Stimulated activated CD4-positive, alpha-beta T cell treated with anti-CD3 and anti-CD28 coated beads, Interleukin-4, amount 100 ng/mL, for 24 hours (primary cell): Measurements from ENCODE around the gene HOXB8.

ENCODE experiments used
- DNase-seq: peaks from one replicate; pipeline ENCODE4 v3.0.0-alpha.2; 2020

Gene HOXB8

DNA sequence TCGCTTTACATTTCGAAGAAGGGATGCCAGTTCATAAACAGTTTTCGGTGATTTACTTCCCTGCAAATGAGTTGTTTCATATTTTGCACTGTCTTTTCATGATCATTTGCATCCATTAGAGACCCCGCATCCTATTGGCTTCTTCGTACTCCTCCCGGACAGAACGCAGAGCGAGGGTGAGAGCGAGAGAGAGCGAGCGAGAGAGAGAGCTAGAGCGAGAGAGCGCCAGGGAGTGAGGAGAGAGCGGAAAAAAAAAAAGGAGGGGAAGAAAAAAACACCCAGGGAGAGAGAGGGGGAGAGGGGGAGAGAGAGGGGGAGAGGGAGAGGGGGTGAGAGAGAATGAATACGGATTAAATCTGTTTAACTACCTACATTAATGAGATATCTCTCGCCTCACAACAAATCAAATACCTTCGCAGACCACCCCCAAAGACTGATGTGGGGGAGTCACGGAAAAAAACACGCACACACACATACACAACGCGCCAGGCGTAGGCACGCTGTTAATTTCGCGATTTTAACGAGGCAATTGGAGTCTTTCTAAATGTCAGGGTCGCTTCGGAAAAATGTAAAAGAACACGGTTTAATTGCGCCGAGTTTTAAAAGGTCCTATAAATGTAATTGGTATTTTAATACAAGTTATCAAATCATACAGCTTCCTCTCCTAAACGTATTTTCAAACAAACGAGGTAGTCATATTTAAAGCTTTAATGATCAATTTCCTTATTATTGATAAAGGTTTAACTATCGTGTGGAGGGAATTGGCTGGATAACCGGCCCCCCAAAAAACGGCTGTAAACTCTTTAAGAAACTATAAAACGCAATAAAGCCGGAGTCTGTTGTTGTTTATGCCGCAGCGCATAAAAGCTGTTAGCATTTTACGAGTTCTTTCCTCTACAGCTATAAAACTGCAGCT, at the start of gene HOXB8:
TSS of gene HOXB8 (minus strand) at position 246 of the 916 bp plus-strand sequence. CDS start 588 bp downstream, outside the sequence.
- no peak for DNase-seq

DNA sequence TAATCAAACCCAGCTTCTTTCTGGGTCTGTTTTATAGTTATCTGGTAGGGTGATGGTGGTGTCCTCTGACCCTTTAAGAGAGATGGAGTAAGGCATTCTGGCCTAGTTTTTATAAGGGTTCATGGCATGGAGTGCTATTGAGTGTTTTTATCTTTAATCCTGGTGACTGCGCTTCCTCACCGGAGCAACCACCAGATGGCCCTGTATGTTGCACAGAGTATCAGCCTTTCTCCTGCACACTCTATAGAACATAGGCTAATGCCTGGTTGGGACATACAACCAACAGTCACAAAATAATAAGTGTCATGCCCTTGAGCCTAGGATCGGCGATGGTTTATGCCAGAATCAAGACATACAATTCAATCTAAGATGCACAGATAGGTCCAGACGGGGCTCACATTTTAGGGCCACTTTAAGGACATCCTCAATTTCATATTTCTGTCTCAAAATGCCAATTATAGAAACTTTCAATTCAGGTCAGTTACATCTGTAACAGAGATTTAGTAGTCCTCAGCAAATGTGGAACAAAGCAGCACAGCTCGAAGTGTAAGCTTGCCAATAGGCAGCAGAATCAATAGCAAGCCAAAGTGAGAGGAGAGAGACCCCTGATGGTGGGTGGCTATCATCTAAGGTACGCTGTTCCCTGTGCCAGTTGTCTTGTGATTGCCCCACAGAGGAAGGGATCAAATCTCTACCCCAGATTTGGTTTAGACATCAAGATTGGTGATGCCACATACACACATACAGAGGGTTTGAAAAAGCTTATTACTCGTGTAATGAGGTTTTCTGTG, 48.2 kb upstream of the HOXB8 start:
- DNase-seq: no peak

DNA sequence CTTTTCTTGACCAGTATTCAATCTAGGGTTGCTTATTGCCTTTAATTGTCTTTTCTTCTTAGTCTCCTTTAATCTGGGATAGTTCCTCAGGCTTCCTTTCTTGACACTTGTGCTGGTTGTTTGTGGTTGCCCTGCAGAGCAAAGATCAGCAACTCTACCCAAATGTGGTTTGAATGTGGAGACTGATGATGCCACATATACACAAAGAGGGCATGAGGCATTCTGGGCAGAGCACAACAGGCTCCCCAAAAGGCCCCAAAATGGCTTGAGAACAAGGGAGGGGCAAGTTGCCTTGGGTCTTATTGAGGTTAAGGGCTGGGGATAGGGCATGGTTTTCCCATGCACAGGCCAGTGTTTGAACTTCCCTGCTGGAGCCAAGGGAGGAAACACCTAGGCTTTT, 40.8 kb upstream of the HOXB8 start:
- DNase-seq: no peak

DNA sequence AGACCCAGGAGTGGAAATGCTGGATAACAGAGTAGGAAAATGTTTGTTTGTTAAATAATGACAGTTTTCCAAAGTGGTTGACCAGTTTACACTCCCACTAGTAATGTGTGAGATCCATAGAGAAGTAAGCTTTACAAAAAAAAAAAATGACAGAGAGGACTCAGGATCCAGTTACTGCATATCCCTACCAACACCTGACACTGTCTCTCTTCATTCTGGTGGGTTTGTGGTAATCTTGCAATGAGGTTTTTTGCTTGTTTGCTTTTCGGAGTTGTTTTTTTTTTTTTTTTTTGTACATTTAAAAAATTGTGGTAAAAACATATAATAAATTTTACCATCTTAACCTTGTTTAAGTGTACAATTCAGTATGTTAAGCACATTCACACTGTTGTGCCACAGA, 34.6 kb upstream of the HOXB8 start:
- no peak for DNase-seq

DNA sequence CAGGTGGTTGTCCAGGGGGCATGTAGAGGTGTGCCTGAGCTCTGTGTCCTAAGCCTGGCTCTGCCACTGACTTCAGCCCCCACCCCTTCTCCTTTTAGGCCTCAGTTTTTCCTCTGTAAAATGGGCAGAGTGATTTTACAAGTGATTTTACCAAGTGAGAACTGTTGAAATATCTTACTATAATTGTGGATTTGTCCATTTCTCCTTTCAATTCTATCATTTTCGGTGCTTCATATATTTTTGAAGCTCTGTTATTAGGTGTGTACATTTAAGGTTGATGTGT, 32.8 kb upstream of the HOXB8 start:
- no peak for DNase-seq

DNA sequence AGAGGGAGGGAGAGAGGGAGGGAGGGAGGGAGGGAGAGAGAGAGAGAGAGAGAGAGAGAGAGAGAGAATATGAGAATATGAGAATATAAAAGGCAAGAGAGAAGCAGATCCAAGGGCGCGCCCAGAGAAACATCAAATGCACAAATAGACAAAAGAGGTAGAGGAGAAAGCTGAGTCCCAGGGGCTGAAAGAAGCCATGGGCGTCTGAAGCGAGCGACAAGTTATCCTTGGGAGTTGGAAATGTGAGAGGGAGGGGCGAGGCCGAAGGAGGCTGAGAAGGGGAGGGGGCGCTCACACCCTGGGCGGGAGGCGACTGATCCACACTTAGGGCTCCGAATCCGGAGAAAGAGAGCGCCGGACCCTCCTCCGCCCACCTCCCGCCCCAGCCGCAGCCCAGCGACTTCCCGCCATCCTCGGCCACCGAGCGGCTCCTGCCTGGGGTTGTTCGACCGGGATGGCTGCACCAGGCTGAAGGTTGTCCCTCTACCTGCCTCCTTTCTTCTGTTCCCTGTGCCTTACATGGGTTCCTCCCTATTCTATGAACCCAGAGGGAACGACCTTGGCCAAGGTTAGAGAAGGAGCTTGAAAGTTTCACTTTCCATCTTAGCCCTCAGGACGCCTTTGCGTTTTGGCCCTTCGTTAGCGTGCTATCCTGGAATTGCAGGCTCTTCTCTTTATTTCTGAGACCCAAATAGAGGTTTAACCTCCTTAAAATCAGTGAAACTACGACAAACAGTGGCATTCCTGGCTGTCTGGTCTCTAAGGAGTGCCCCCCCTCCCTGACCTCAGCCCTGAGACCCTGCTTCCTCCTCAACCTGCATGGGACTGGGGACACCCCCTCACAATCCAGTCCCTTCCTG, 32.2 kb upstream of the HOXB8 start:
- no peak for DNase-seq

DNA sequence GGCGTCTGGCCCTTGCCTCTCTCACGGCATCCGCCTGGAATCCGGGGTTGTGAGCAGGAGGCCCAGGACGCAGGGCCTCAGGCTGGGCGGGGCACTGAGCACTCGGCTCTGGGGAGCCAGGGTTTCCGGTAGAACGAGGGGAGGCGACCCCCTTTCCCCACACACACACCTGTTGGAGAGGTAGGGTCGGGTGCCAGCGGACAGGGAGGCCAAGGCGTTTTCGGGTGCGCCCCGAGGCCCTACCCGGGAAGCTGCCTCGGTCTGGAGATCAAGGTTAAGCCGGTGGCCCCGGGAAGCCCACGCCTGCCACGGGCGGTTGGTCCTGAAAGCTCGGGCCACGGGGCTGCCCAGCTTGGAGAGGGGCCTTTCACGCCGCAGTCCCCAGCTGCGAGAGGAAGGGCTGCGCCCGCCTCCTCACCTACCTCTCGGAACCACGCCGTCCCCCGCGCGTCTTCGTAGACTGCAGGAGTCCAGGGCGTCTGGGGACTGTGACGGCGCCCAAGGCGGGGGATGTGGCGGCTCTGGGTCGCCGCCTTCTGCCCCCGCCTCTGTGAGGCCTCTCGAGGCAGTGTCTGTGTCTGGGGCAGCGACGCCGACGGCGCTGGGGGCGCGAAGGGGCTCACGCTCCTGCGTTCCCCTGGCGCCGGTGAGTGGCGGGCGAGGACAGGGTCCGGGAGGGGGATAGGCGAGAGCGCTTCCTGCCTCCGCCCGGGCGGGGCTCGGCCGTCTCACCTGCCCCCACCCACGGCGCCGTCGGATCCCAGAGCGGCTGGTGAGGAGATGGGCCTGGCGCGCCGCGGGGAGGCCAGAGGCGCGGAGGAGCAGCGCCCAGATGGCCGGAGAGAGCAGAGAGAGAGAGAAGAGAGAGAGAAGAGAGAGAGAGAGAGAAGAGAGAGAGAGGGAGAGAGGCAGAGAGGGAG, 31.4 kb upstream of the HOXB8 start:
- DNase-seq: peak; percentile 15

DNA sequence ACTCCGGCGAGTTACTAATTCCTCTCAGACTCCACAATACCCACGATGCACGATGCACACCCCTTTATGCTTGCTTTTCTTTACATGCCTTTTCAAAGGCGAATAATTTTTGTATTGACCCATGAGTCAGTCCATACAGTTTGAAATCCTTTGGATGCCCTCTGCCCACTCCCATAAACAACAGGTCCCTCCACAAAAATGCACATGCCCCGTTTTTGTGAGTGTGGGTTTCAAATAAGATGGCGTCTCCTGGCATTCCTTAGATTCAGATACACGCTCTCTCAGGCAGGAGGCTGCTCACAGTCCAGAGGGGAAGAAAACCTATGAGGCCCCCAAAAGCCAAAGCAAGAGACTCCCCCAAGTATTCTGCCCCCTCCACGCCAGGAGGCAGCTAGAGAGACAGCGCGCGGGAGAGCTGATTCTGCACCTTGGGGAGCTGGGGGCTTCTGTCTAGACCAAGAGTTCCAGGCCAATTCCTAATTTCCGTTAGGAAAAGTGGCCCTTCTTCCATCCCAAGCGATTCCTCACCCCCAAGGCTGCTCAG, 30.6 kb upstream of the HOXB8 start:
- no peak for DNase-seq

DNA sequence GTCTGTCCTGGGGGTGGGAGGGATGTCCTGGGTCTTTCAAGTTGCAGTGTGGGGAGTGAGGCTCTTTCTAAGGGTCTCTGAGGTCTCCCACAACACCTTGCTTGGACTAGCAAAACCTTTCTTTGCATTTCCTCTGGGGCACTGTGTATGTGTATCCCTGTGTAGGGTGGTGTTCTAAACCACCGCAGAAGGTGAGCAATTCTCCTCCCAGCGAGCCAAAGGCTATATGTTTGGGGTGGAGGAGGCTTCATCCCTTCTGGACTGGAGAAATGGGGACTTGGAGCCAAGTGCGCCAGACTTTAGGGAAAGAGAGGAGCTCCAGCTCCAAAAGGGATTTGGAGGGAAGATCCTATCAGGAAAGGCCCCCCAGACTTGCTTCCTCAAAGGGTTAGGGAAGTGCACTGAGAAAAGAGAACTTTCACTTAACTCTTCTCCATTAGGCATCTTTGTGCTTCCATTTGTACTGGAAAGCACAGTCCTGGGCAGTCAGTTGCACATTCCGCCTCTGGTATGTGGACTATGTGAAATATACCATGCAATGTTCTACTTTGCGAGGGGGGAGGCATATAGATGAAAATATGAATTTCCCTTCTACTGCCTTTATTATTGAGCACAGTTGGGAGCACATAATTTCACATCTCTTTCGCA, 29.9 kb upstream of the HOXB8 start:
- DNase-seq: no peak

DNA sequence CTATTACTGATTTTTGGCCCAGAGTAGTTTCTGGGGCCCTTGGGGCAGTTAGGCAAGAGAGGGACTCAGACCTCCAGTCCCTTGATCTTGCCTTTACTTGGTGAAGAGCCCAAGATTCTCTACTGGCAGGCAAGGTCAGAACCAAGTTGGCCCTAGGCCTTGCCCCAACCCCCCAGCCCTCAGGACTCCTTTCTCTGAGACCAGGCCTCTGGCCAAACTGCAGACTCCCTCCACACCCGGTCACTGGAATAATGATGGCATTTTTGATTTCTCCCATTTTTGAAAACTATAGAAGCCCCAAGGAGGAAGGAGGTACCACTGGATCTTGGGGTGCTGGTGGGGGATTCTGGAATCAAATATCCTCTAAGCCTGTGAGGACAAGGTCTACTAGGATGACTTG, 29.1 kb upstream of the HOXB8 start:
- DNase-seq: no peak

DNA sequence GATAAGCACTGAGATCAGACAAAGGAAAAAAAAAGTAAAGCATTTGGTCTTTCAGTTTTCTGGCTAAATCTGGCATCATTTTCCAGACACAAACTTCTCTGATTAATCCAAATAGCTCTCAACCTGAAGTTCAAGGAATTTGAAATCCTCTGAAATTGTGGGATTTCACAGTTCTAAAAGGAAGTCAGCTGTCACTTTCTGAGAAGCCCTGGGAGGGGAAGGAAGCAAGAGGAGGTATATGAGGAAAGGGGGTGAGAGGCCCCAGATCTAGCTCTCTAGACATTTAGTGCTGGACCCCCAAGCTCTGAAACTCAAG, 28.6 kb upstream of the HOXB8 start:
- no peak for DNase-seq

DNA sequence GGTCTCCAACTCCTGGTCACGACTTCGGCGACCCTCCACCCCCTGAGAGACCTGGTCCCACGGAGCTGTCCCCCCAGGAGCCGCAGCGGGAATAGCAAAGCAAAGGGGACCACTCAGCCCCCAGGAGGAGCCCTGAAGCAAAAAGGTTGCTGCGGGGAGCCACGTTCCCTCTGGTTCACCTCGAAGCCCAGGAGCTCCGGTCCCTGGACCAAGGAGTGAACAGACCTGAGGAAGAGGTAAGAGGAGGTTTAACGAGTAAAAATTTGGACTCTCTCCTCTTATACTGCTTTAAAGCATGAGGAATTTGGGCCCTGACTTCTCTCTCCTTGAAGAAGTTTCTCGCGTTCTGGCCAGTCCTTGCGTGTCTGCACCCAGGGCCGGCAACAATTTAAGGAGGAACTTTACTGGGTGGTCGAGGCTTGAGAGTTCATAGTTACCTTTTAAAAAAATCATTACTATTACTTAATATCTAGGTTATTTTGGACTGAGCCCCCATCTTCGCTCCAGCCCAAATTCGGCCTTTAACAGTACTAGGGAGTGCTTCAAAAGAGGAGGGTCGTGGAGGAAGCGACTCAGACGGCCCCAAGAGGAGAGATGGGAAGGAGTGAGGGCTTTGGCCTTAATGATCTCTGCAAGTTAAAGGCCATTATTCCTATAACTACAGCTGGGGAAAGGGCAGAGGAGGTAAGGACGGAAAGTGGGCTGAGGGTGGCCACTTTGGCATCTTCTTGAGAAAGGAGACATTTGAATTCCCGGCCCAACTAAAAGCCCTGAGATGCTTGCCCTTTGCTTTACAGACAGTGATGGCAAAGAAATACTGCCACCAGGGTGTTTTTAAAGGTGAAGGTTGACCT, 28.0 kb upstream of the HOXB8 start:
- no peak for DNase-seq

DNA sequence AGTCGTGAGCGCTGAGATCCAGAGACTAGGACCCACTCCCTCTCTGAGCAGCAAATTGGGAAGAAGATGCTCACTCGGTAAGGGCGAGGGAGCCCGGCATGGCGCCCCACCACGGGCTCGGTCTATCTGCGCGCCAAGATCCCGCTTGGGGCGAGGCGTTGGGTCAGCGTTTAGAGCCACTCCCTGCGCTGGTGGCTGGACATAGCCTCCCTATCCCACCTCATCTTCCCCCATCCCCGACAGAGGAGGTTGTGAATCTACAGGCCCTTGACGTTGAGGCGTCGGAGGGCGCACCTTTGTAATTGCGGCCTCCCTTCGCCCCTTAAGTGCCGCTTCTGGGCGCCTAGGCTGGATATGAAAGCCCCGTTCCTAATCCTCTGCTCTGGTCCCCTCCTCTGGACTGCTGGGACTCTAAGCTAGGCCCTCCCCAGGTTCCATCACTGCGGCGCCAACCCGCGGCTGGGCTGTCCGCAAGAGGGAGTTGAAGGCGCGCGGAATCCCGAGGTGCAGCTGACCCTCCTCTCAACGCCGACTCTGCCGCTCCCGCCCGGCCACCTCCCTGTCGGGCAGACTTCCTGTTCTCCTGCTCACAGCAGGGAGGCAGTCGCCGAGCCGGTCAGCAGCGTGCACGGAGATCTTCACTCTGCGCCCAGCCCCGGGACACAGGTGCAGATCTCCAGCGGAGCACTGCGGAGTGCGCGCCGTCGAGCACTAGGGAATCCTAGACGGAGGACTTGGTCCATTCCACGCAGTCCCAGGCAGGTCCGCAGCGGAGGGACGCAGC, 27.2 kb upstream of the HOXB8 start:
- no peak for DNase-seq

DNA sequence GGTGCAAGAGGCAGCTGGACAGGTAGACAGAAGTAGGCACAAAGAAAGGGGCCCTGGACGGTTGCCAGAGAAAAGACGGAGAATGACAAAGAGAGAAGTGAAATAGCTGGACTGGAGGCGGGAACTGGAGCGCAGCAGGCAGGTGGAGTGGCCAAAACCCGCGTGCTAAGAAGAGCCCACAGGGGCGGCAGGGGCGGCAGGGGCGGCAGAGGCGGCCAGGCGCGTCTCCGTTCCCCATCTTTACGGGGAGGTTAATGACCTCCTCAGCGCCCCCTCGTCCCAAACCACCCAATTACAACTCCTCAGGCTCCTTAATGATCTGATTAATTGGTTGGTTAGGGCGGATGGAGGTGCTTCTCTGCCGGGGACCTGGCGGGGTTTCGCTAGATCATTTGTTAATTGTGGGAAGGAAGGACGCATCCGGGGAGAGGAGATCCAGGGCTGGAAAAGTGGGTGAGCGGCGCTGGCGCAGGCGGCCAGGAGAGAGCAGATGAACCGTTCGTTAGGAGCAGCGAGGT, 26.5 kb upstream of the HOXB8 start:
- DNase-seq: no peak

DNA sequence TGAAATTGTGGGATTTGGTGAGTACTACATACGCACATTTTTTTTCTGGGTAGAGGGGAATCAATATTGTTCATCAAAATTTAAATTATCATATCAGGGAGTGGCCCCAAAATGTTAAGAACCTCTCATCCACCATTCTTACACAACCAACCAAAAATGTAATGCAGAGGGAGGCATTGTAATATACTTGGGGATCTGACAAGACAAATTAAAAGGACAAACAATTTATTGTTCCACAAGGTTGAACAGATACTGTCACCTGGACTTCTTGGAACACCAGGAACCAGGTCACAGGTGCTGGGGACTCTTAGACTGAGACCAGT, 25.7 kb upstream of the HOXB8 start:
- no peak for DNase-seq

DNA sequence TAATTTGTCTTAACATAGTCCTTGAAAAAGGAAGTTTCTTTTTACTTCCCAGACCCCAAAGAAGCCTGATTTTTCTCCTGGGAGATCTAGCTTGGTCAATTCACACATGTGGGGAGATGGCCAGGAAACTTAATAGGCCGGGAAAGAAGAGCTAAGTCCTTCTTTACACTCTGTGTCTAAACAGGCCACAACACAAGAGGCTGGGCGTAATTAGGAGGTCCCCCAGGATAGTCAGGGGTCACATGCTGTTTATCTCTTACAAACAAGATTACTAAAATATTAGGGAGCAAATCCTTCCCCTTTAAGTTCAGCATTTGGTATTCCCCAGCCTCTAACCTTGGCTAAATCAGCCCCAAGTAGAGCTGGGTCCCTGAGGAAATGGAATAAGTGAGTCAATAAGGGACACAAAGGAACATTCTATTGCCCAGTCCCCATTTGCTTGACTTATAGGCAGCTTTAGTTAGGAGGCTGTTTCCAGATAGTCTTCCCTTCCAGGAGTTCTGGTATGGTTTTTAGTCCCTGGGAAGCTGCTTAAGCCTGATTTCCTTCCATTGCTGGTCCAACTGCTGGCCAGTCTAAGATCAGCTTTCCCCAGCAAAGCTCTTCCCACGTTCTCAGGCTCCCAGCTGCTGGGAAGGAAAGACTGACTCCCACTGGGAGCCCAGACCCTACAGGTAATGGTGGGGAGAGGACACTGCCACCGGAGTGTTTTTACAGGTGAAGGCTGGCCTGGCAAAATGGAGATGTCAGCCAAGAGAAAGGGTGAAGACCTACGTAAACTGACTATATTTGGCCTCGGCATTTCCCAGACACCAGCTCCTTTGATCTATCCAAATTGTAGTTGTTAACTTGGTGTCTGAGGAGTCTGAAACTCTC, 25.1 kb upstream of the HOXB8 start:
- no peak for DNase-seq

DNA sequence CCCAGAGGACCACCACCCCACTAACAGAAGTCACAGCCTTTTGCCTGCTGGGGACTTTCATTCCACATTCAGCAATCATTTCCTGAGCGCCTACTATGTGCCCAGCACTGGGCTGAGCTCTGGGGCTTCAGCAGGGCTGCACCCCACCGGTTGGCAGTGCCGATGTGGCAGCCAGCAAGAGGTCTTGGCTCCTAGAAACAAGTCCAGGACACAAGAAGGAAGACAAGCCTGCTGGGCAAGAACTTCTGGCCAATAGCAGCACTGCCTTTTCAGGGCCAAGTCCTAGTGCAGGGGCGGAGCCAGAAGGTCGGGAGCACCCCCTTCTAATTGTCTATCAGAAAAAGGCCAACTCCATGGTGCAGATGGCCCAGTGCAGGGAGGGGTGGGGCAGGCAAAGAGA, 24.0 kb upstream of the HOXB8 start:
- no peak for DNase-seq
